ENCODE data around the gene MARCKSL1.
A peak's percentile ranks its signal among the peaks of the same experiment; 100 is the strongest.

The MARCKSL1 gene

DNA sequence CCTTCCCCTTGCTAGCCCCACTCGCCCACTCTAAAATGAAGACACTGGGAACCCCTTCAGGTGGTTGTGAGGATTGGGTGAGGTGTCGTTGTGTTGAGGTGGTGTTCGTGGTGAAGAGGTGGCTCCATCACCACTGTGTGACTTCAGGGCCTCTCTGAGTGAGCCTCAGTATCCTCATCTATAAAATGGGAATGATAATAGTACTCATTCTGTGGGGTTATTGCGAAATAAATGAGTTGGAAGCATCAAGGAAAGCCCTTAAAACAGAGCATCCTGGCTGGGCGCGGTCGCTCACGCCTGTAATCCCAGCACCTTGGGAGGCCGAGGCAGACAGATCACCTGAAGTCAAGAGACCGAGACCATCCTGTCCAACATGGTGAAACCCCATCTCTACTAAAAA is 6.7 kb upstream of the MARCKSL1 start:
- no peak for FAIRE-seq
- TF ChIP-seq PAX5 (IDR thresholded peaks at IDR 0.05; ENCODE audit: insufficient read depth, low read length, severe bottlenecking) (no peak), POU2F2 (IDR thresholded peaks at IDR 0.05; ENCODE audit: low read depth, low read length) (no peak), TAF1 (IDR thresholded peaks at IDR 0.05; ENCODE audit: low read depth, low read length) (no peak), SPI1 (IDR thresholded peaks at IDR 0.05; ENCODE audit: low read depth, low read length) (no peak), POLR2A (IDR thresholded peaks at IDR 0.05; ENCODE audit: low read depth, low read length) (no peak), POLR2AphosphoS5 (IDR thresholded peaks at IDR 0.05; ENCODE audit: low read depth, low read length) (no peak)
- no peak for DNase-seq (ENCODE audit: insufficient read length, low spot score)

DNA sequence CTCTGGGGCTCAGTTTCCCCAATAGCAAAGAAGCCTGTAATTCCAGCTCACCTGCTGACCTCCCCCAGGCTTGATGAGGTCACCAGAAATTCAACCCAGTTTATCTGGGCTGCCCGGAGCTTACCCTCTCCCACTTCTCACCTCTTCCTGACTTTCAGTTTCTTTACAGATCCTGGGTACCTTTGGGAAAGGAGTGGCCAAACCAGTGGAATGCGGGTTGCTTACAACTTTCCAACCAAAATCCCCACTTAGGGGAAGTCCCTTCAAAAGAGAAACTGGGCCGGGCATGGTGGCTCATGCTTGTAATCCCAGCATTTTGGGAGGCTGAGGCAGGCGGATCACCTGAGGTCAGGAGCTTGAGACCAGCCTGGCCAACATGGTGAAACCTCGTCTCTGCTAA is 5.9 kb upstream of the MARCKSL1 start:
- DNase-seq (ENCODE audit: insufficient read length, low spot score) (no peak), FAIRE-seq (no peak)
- TF ChIP-seq POLR2AphosphoS5 (IDR thresholded peaks at IDR 0.05; ENCODE audit: low read depth, low read length) = no peak
- TF ChIP-seq PAX5 (IDR thresholded peaks at IDR 0.05; ENCODE audit: insufficient read depth, low read length, severe bottlenecking) = no peak
- no peak for TF ChIP-seq POLR2A (IDR thresholded peaks at IDR 0.05; ENCODE audit: low read depth, low read length)
- TF ChIP-seq SPI1 (IDR thresholded peaks at IDR 0.05; ENCODE audit: low read depth, low read length) = no peak
- no peak for TF ChIP-seq TAF1 (IDR thresholded peaks at IDR 0.05; ENCODE audit: low read depth, low read length)

DNA sequence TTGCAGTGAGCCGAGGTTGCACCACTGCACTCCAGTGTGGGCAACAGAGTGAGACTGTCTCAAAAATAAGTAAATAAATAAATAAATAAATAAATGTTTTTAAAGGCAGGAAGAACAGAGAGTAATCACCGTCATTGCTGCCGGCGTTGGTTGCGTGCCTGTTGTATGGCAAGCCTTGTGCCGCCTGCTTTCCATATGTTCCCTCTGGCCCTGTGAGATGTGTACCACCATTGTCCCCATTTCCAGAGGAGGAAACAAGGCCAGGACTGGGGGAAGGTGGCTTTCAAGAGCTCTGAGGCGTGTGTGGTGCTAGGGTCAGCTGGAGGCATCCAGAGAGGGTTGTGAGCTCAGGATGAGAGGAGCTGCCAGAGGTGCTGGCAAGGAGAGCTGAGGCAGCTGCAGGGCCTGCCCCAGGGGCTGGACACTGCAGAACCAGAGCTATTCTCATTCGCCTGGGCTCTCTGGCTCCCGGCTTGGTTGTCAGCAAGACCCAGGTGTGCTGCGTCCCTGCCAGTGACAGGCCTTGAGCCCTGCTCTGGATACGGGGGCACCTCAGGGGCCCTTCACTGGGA is 5.2 kb upstream of the MARCKSL1 start:
- TF ChIP-seq POLR2AphosphoS5 (IDR thresholded peaks at IDR 0.05; ENCODE audit: low read depth, low read length) (no peak), TAF1 (IDR thresholded peaks at IDR 0.05; ENCODE audit: low read depth, low read length) (no peak), SPI1 (IDR thresholded peaks at IDR 0.05; ENCODE audit: low read depth, low read length) (no peak), PAX5 (IDR thresholded peaks at IDR 0.05; ENCODE audit: insufficient read depth, low read length, severe bottlenecking) (no peak), POLR2A (IDR thresholded peaks at IDR 0.05; ENCODE audit: low read depth, low read length) (no peak), POU2F2 (IDR thresholded peaks at IDR 0.05; ENCODE audit: low read depth, low read length) (no peak)
- DNase-seq (ENCODE audit: insufficient read length, low spot score) = no peak
- no peak for FAIRE-seq

DNA sequence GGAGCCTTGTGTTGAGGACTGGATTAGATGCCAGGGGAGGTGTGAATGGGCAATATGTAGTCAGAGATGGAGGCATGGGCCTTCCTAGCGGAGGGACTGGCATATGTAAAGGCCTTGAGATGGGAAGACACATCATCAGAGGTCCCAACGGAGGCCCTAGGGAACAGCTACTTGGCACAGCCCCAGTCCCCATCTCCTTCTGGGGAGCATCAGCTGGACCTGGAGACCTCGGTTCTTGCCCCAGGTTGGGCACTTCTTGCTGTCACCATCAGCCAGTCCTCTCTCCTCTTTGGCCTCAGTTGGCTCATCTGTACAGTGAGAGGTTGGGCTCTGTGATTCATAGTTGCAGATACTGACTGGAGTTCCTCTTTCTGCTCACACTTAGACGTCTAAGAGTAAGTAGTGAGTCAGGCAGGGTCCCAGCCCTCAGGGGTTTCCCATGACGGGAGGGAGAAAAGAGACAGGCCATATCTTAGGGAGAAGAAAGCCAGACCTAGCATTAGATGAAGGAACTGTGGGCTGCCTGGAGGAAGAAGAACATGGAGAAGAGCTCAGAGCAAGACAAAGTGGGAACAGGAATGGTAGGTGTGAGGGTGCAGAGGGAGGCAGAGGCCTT is 3.4 kb upstream of the MARCKSL1 start:
- DNase-seq (ENCODE audit: insufficient read length, low spot score) (peak; percentile 49), FAIRE-seq (peak; percentile 75)
- peak; percentile 98 for TF ChIP-seq SPI1 (IDR thresholded peaks at IDR 0.05; ENCODE audit: low read depth, low read length)
- no peak for TF ChIP-seq PAX5 (IDR thresholded peaks at IDR 0.05; ENCODE audit: insufficient read depth, low read length, severe bottlenecking)
- no peak for TF ChIP-seq TAF1 (IDR thresholded peaks at IDR 0.05; ENCODE audit: low read depth, low read length)
- no peak for TF ChIP-seq POLR2A (IDR thresholded peaks at IDR 0.05; ENCODE audit: low read depth, low read length)
- TF ChIP-seq POU2F2 (IDR thresholded peaks at IDR 0.05; ENCODE audit: low read depth, low read length) = no peak
- TF ChIP-seq POLR2AphosphoS5 (IDR thresholded peaks at IDR 0.05; ENCODE audit: low read depth, low read length) = no peak

DNA sequence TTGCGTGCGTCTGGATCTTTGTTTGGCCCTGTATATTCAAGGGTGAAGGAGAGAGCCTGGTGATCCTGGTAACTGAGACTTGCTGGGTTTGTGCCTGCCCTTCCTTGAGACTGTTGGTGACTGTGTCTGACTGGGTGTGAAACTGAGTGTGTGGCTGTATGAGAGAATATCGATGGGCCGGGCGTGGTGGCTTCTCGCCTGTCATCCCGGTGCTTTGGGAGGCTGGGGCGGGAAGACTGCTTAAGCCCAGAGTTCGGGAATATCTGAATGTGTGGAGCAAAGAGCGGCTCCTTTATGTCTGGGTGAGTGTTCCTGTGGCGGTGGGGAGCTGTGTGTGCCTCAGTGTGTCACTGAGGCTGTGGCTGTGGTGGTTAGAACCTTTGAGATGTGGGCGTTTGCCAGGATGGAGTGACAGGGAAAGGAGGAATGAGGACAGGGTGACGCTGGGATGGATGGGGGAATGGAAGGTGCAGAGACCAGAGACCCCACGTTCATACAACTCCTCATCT is 2.7 kb upstream of the MARCKSL1 start:
- TF ChIP-seq POLR2AphosphoS5 (IDR thresholded peaks at IDR 0.05; ENCODE audit: low read depth, low read length) = no peak
- TF ChIP-seq POLR2A (IDR thresholded peaks at IDR 0.05; ENCODE audit: low read depth, low read length) = no peak
- no peak for TF ChIP-seq POU2F2 (IDR thresholded peaks at IDR 0.05; ENCODE audit: low read depth, low read length)
- no peak for TF ChIP-seq TAF1 (IDR thresholded peaks at IDR 0.05; ENCODE audit: low read depth, low read length)
- no peak for TF ChIP-seq PAX5 (IDR thresholded peaks at IDR 0.05; ENCODE audit: insufficient read depth, low read length, severe bottlenecking)
- TF ChIP-seq SPI1 (IDR thresholded peaks at IDR 0.05; ENCODE audit: low read depth, low read length) = no peak
- no peak for DNase-seq (ENCODE audit: insufficient read length, low spot score)
- no peak for FAIRE-seq

DNA sequence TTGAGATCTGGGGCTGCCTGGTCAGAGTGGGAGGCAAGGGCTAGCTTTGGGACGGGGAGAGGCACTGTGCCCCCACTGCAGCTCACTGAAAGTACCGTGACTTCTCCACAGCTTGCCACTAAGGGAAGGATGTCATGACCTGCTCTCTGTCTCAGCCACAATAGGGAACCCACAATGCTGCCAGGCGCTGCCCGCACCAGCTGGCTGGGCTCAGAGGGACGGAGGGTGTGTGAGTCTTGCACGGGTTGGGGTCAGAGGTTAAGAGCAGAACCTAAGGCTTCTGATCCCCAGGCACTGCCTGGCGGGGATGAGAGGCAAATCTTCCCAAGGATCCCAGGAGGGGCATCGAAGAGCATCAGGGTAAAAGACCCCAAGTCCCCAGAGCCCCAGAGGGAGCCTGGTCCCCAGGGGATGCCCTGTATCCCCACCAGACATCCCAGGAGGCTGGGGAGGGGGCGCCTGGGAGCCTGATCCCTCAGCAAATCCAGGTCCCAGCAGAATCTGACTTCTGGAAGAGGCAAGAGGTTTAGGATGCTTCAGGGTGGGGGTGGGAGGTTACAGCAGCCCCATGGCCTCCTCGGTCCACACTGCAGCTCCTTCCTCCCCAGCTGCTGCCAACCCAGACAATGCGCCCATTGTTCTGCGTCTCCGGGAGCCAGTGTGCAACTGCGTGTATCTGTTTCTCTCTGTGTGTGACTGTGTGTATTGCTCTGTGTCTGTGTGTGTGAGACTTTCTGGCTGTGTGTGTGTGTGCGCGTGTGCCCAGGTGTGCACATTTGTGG is 2.0 kb upstream of the MARCKSL1 start:
- FAIRE-seq (peak; percentile 83), DNase-seq (ENCODE audit: insufficient read length, low spot score) (no peak)
- no peak for TF ChIP-seq PAX5 (IDR thresholded peaks at IDR 0.05; ENCODE audit: insufficient read depth, low read length, severe bottlenecking)
- 0 out of 2 replicates have a peak, but pooled peaks have one; percentile 12 for TF ChIP-seq SPI1 (IDR thresholded peaks at IDR 0.05; ENCODE audit: low read depth, low read length)

DNA sequence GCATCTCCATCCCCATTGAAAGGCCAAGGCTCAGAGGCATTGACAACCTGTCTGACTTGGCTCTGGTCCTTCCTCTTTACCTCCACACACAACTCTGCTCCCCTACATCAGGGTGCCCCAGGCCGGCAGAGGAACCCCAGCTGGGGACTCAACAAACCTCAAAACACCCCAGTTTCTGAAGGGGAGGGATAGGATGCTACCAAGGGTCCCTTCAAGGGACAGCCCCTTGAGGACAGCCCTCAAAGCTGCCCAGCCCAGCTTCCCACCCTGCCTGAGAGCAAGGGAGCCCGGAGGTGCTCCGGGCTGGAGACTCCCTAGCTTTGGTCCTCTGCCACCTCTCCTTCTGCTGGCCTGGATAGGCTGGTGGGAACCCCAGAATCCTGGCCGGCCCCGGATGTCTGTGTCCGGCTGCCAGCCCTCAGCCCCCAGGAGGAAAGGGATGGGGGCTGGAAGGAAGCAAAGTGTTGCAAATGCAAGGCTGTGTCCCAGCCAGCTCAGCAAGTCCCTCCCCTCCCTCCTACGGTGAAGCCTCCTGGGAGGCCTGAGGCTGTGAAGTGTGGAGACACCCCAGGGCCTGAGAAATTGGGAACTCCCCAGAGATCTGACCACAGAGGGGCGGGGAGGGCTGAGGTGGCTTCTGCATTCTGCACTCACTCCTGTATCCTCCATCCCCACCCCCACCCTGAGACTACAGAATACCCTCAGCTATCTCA is 1.1 kb upstream of the MARCKSL1 start:
- TF ChIP-seq POLR2A (IDR thresholded peaks at IDR 0.05; ENCODE audit: low read depth, low read length) (no peak), SPI1 (IDR thresholded peaks at IDR 0.05; ENCODE audit: low read depth, low read length) (peak; percentile 47; the same call in 1 of the 2 replicates)
- FAIRE-seq (peak; percentile 98), DNase-seq (ENCODE audit: insufficient read length, low spot score) (peak; percentile 55)

DNA sequence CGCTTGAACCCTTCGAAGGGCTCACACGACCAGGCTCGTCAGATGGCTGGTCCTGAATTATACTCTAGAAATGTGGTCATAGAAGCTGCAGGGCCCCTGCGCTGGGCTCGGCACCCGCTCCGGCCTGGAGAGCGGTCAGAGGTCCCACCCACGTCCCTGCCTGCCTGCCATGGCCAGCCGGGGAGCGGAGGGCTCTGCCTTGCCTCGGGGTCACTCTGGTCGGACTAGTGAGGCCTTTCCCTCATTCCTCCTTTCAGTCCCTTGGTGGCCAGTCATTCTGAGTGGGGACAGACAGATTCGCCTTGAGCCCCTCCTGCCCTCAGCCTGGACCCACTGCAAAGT is 529 bp upstream of the MARCKSL1 start:
- no peak for FAIRE-seq
- no peak for TF ChIP-seq POU2F2 (IDR thresholded peaks at IDR 0.05; ENCODE audit: low read depth, low read length)
- no peak for TF ChIP-seq POLR2A (IDR thresholded peaks at IDR 0.05; ENCODE audit: low read depth, low read length)
- TF ChIP-seq SPI1 (IDR thresholded peaks at IDR 0.05; ENCODE audit: low read depth, low read length) = no peak
- no peak for TF ChIP-seq PAX5 (IDR thresholded peaks at IDR 0.05; ENCODE audit: insufficient read depth, low read length, severe bottlenecking)
- no peak for TF ChIP-seq POLR2AphosphoS5 (IDR thresholded peaks at IDR 0.05; ENCODE audit: low read depth, low read length)
- no peak for TF ChIP-seq TAF1 (IDR thresholded peaks at IDR 0.05; ENCODE audit: low read depth, low read length)
- no peak for DNase-seq (ENCODE audit: insufficient read length, low spot score)

DNA sequence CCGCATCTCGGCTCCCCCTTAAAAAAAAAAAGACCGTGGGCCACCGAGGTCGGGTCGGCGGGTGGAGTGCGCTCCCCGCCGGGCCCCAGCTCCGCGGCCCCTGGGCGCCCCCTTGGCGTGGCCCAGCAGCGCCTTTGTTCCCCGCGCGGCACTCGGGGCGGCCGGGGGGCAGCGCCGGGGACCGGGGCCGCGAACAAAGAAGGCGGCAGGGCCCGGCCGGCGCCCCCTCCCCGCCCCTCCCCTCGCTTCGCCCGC is 571 bp downstream of the MARCKSL1 start:
- TF ChIP-seq SPI1 (IDR thresholded peaks at IDR 0.05; ENCODE audit: low read depth, low read length) (no peak), POLR2AphosphoS5 (IDR thresholded peaks at IDR 0.05; ENCODE audit: low read depth, low read length) (no peak), POLR2A (IDR thresholded peaks at IDR 0.05; ENCODE audit: low read depth, low read length) (no peak), POU2F2 (IDR thresholded peaks at IDR 0.05; ENCODE audit: low read depth, low read length) (no peak), TAF1 (IDR thresholded peaks at IDR 0.05; ENCODE audit: low read depth, low read length) (no peak), PAX5 (IDR thresholded peaks at IDR 0.05; ENCODE audit: insufficient read depth, low read length, severe bottlenecking) (no peak)
- FAIRE-seq (no peak), DNase-seq (ENCODE audit: insufficient read length, low spot score) (no peak)

Data from GM12891 (cell line).